Measurements from ENCODE around the gene COL21A1.

COL21A1 gene

GRCh38 chr6:56255349-56255748, 8.0 kb upstream of the COL21A1 start:
- H3K9ac ChIP-seq (ENCODE audit: low read length): no peak overlapping the region
- H3K27ac ChIP-seq (ENCODE audit: low read length): no peak overlapping the region
- H4K20me1 ChIP-seq (ENCODE audit: insufficient read depth, low read length): no peaks in the 10 kb centered on the region
- H3K4me3 ChIP-seq (ENCODE audit: low read length): no peak overlapping the region
- H3K79me2 ChIP-seq (ENCODE audit: low read length): no peaks in the 10 kb centered on the region
- H3K4me2 ChIP-seq (ENCODE audit: low read length): no peak overlapping the region
- H3K4me1 ChIP-seq (ENCODE audit: low read length): no peaks in the 10 kb centered on the region
- no peaks in the 10 kb centered on the region for H3K9me3 ChIP-seq (ENCODE audit: insufficient read depth, low read length)
- H2AFZ ChIP-seq (ENCODE audit: low read depth, low read length): no peak overlapping the region
- TF ChIP-seq EZH2phosphoT487 (IDR thresholded peaks at IDR 0.05; ENCODE audit: low read depth): no peak
- TF ChIP-seq, protein P1, sequence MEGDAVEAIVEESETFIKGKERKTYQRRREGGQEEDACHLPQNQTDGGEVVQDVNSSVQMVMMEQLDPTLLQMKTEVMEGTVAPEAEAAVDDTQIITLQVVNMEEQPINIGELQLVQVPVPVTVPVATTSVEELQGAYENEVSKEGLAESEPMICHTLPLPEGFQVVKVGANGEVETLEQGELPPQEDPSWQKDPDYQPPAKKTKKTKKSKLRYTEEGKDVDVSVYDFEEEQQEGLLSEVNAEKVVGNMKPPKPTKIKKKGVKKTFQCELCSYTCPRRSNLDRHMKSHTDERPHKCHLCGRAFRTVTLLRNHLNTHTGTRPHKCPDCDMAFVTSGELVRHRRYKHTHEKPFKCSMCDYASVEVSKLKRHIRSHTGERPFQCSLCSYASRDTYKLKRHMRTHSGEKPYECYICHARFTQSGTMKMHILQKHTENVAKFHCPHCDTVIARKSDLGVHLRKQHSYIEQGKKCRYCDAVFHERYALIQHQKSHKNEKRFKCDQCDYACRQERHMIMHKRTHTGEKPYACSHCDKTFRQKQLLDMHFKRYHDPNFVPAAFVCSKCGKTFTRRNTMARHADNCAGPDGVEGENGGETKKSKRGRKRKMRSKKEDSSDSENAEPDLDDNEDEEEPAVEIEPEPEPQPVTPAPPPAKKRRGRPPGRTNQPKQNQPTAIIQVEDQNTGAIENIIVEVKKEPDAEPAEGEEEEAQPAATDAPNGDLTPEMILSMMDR (IDR thresholded peaks at IDR 0.05; ENCODE audit: low read depth, low read length): no peak
- no peaks in the 10 kb centered on the region for H3K36me3 ChIP-seq (replicated peaks; ENCODE audit: low read depth, low read length)
- H3K27me3 ChIP-seq (ENCODE audit: low read depth, low read length): no peaks in the 10 kb centered on the region

DNA sequence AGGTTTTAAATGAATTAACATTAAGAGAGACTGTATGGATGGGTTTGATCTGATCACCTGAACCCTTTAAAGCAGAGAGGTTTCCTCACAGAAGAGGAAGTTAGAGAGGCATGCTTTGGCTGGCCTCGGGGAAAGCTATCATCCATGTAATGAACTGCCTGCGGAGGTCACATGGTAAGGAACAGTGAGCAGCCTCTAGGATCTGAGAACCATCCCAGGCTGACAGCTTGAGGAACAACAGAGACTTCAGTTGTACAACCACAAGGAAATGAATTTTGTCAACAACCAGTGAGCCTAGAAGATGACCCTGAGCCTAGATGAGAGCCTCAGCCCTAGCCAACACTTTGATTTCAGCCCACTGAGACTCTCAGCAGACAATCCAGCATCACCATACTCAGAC, 2.9 kb upstream of the COL21A1 start:
- Histone ChIP-seq H3K27ac (ENCODE audit: low read length) (no peak overlapping the region), H2AFZ (ENCODE audit: low read depth, low read length) (no peak overlapping the region), H3K4me1 (ENCODE audit: low read length) (no peaks in the 10 kb centered on the region), H3K27me3 (ENCODE audit: low read depth, low read length) (no peaks in the 10 kb centered on the region), H3K9me3 (ENCODE audit: insufficient read depth, low read length) (no peaks in the 10 kb centered on the region), H4K20me1 (ENCODE audit: insufficient read depth, low read length) (no peaks in the 10 kb centered on the region), H3K36me3 (replicated peaks; ENCODE audit: low read depth, low read length) (no peaks in the 10 kb centered on the region), H3K4me2 (ENCODE audit: low read length) (no peak overlapping the region), H3K79me2 (ENCODE audit: low read length) (no peaks in the 10 kb centered on the region), H3K4me3 (ENCODE audit: low read length) (no peak overlapping the region), H3K9ac (ENCODE audit: low read length) (no peak overlapping the region)
- TF ChIP-seq, protein P1 (IDR thresholded peaks at IDR 0.05; ENCODE audit: low read depth, low read length): no peak
- no peak for TF ChIP-seq EZH2phosphoT487 (IDR thresholded peaks at IDR 0.05; ENCODE audit: low read depth)

DNA sequence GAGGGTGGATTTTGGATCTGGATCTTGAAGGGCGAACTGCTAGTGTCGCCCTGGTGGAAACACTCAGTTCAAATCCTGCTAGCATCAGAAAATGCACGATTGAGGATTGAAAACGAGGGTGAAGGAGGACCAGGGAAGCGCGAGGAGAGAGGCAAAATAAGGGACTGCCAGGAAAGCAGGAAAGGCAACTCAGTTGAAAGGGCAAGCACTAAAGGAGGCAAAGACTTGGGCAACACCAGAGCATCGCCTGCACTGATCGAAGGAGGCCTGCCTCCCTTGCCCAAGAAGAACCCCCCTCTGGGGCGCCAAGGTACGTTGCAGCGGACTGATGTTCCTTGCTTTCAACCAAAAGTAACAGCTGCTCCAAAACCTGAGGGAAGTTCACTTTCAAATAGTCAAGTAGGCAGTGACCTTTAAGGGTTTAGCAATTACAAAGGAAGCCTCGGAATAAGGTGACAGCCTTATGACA, 308 bp upstream of the COL21A1 start:
- H3K4me1 ChIP-seq (ENCODE audit: low read length): peaks cover 12% of the 10 kb centered on the region
- no peaks in the 10 kb centered on the region for H3K79me2 ChIP-seq (ENCODE audit: low read length)
- H3K4me3 ChIP-seq (ENCODE audit: low read length): no peak overlapping the region
- no peak overlapping the region for H2AFZ ChIP-seq (ENCODE audit: low read depth, low read length)
- H3K9me3 ChIP-seq (ENCODE audit: insufficient read depth, low read length): no peaks in the 10 kb centered on the region
- no peaks in the 10 kb centered on the region for H3K27me3 ChIP-seq (ENCODE audit: low read depth, low read length)
- no peak for TF ChIP-seq EZH2phosphoT487 (IDR thresholded peaks at IDR 0.05; ENCODE audit: low read depth)
- TF ChIP-seq, protein P1 (IDR thresholded peaks at IDR 0.05; ENCODE audit: low read depth, low read length): no peak
- no peak overlapping the region for H3K9ac ChIP-seq (ENCODE audit: low read length)
- no peaks in the 10 kb centered on the region for H3K36me3 ChIP-seq (replicated peaks; ENCODE audit: low read depth, low read length)
- H3K27ac ChIP-seq (ENCODE audit: low read length): no peak overlapping the region
- H3K4me2 ChIP-seq (ENCODE audit: low read length): no peak overlapping the region
- H4K20me1 ChIP-seq (ENCODE audit: insufficient read depth, low read length): no peaks in the 10 kb centered on the region

DNA sequence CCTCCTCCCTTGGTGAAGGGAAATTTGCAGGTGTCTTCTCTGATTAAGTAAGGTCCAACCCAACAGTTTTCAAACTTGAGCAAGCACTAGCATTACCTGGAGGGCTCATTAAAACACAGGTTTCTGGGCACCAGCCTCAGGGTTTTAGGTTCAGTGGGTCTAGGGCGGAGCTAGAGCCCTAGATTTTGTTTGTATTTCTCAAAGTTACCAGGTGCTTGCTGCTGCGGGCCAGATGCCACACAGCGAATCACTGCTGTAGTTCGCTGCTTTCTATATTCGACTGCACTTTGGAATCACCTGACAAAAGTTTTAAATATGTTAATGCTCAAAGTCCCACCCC, 869 bp downstream of the COL21A1 start:
- Histone ChIP-seq H3K9me3 (ENCODE audit: insufficient read depth, low read length) (no peaks in the 10 kb centered on the region), H3K4me1 (ENCODE audit: low read length) (peaks cover 12% of the 10 kb centered on the region), H3K4me2 (ENCODE audit: low read length) (no peak overlapping the region), H2AFZ (ENCODE audit: low read depth, low read length) (no peak overlapping the region), H3K79me2 (ENCODE audit: low read length) (no peaks in the 10 kb centered on the region), H3K27me3 (ENCODE audit: low read depth, low read length) (no peaks in the 10 kb centered on the region), H3K27ac (ENCODE audit: low read length) (no peak overlapping the region), H3K4me3 (ENCODE audit: low read length) (no peak overlapping the region), H3K36me3 (replicated peaks; ENCODE audit: low read depth, low read length) (no peaks in the 10 kb centered on the region), H4K20me1 (ENCODE audit: insufficient read depth, low read length) (no peaks in the 10 kb centered on the region), H3K9ac (ENCODE audit: low read length) (no peak overlapping the region)
- no peak for TF ChIP-seq EZH2phosphoT487 (IDR thresholded peaks at IDR 0.05; ENCODE audit: low read depth)
- TF ChIP-seq, protein P1 (IDR thresholded peaks at IDR 0.05; ENCODE audit: low read depth, low read length): no peak

All from OCI-LY3 (cell line).